ENCODE results near the gene GBE1. TPM values are rescaled to one million over a fixed set of nuclear protein-coding genes. Genes with fewer than 3 reads are reported as not detected.
A peak's percentile ranks its signal among the peaks of the same experiment; 100 is the strongest.
"Not testable (repeated sequence)": the region's sequence is repeated elsewhere in the genome, so short reads cannot be mapped to it uniquely, and the experiment has no call there.

GBE1 gene
- total RNA-seq, 1 donor from 2014 or later, result 56.0 TPM

GRCh38 chr3:81531846-81532245 lies 229.6 kb downstream of the GBE1 start:
- no peak for DNase-seq (ENCODE audit: low read depth in 2 of 2)

DNA sequence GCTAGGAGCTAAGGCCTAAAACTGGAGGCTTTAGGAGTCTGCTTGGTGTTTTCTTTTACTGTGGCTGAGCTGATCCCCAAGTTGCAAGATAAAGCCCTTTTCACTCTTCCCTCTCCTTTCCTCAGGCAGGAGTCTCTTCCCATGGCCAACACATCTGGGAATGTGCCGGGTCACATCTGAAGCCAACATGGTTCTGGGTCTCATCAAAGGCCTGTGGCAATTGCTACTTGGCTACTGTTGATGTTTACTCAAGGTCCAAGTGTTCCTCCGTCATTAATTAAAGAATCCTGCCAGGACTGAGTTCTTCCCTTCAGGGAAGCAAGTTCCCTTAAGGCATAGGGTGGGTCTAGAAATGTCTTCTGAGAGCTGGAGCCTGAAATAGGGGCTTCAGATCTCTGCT lies 230.2 kb downstream of the GBE1 start:
- no peak for DNase-seq (ENCODE audit: low read depth in 2 of 2)

- DNase-seq (ENCODE audit: low read depth in 2 of 2), result peak; percentile 28 to 56
Measured at GRCh38 chr3:81530180-81530939, 231.1 kb downstream of the GBE1 start.

DNA sequence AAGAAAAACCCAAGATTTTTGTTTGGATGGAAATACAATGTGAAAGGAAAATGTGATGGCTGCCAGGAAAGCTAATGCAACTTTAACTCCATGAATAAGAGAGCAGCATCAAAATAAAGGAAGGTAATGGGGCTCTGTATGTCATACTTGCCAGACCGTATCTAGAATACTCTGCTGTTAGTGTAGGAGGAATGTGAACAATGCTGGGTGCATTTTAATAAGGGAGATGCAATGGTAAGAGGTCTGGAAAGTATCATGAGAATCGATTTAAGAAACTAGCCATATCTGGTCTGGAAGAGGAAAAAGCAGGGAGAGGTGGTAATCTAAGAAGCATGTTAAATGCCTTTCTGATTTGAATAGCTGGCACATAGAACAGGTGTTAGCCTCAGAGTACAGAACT lies 239.6 kb downstream of the GBE1 start:
- no peak for DNase-seq (ENCODE audit: low read depth in 2 of 2)

DNA sequence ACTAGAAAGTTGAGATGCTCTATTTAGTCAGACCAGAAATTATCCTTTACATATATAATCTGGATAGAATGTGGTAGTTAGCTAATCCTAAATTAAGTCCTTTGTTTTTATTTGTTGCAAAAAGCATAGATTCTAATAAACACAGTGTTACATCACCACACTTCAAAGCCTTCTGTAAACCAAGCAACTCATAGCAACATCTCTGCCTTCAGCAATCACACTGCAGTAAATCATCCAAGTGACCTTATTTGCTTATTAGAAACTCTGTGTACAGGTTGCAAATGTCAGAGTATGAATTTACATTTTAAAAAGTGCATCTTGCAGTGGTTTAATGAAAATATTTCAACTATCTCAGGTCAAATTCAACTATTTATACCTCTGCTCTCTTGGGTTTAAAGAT lies 242.5 kb downstream of the GBE1 start:
- DNase-seq (ENCODE audit: low read depth in 2 of 2), result no peak

DNA sequence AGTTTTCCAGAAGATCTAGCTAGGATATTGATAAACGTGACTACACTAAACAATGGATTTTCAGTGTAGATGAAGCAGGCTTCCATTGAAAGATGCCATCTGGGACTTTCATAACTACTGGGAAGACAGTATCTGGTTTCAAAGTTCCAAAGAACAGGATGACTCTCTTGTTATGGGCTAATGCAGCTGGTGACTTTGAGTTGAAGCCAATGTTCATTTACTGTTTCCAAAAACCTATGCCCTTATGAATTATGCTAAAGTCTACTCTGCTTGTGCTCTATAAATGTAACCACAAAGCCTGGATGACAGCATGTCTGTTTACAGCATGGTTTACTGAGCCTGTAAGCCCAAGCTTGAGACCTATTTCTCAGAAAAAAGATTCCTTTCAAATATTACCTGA lies 245.4 kb downstream of the GBE1 start:
- DNase-seq (ENCODE audit: low read depth in 2 of 2), result no peak

DNA sequence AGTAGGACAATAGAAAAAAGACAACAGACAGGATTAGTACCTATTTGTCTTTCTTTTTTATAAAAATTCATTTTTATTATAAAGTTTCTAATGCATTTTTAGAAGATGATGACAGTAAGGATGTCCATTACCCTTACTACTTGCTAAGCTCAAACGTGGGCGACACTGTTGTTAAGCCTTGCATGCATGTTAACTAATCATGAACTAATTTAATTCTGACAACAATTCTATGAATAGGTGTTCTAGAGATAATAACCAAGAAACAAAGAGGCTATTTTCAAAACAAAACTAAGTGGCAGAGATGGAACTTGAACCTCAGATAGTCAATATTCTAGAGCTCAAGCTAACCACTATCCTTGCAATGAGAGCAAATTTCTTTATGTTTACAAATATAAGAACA lies 247.9 kb downstream of the GBE1 start:
- DNase-seq (ENCODE audit: low read depth in 2 of 2), result no peak

GRCh38 chr3:81503026-81503425 lies 258.4 kb downstream of the GBE1 start:
- no peak for DNase-seq (ENCODE audit: low read depth in 2 of 2)

GRCh38 chr3:81502236-81502635 lies 259.2 kb downstream of the GBE1 start:
- DNase-seq (ENCODE audit: low read depth in 2 of 2), result no peak

DNA sequence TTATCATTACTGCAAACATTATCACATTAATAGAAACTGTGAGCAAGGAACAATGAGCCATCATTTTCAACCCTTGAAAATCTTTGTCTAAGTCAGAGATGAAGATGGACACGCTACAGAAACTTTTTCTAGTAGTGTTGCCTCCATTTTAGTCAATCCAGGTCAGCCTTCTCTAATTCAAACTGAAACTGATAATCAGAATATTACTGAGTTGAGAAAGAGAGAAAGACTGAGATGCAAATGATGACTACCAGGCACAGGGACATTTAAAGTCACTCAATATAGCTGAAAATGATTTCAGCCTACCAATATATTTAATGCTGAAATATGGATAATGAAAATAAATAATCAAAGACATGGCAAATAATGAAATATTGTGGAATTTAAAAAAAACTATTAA lies 261.4 kb downstream of the GBE1 start:
- no peak for DNase-seq (ENCODE audit: low read depth in 2 of 2)

DNA sequence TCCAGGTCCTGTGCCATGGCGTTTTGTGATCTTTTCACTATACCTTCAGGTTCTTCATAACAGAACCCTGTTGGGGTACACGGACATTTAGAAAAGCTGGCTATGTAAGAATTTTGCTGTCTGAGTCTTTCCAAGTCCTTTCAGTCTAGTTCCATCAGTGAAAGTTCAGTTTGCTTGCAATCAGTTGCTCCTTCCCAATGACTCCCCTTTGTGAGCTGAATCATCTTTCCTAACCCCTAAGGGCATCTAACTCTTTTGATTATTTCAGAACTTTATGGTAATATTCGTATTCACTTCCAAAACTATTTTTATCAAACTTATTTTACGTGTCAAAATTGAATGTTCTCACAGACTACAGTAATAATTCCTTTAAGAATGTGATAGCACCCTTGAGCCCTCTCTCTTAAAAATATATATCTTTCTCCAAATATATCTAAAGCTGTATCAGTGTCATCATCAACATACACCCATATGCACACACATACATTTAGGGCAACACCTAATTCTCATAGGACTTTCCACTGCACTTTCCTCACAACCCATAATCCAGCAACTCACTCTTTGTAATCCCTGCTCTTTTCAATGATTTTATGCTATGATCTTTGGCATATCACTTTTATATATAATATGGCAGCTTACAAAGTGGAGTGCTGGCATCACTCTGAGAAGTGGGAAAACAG lies 263.7 kb downstream of the GBE1 start:
- no peak for DNase-seq (ENCODE audit: low read depth in 2 of 2)

GRCh38 chr3:81496407-81497104 lies 264.9 kb downstream of the GBE1 start:
- DNase-seq (ENCODE audit: low read depth in 2 of 2), result no peak

DNA sequence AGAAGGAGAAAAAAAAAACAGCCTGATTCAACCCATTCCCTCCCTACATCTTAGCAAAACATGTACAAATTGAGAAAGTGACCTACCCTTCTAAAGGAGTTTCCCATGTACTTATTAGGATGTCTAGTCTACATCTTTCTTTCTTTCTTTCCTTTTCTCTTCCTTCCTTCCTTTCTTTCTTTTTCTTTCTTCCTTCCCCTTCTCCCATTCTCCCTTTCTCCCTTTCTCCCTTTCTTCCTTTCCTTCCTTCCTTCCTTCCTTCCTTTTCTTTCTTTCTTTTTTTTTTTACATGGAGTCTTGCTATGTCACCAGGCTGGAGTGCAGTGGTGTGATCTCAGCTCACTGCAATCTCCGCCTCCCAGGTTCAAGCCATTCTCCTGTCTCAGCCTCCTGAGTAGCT lies 269.0 kb downstream of the GBE1 start:
- not testable (repeated sequence) for DNase-seq (ENCODE audit: low read depth in 2 of 2)

DNA sequence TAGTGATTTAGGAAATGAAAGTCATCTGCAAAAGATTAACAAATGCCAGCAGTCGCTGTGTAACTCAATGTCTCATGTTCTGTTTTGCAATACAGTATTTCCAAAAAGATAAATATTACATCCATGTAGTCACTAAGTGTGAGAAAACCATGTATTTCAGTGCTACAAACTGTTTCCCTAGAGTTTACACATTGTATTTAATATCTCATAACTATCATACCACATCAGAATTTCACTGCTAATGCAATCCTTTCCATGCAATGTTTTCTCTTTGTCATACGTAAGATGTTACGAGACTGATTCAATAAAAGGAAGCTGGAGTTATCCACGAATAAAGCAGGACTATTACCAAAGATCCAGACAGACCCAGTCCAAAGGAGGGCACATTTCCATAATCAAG lies 269.4 kb downstream of the GBE1 start:
- DNase-seq (ENCODE audit: low read depth in 2 of 2), result no peak

DNA sequence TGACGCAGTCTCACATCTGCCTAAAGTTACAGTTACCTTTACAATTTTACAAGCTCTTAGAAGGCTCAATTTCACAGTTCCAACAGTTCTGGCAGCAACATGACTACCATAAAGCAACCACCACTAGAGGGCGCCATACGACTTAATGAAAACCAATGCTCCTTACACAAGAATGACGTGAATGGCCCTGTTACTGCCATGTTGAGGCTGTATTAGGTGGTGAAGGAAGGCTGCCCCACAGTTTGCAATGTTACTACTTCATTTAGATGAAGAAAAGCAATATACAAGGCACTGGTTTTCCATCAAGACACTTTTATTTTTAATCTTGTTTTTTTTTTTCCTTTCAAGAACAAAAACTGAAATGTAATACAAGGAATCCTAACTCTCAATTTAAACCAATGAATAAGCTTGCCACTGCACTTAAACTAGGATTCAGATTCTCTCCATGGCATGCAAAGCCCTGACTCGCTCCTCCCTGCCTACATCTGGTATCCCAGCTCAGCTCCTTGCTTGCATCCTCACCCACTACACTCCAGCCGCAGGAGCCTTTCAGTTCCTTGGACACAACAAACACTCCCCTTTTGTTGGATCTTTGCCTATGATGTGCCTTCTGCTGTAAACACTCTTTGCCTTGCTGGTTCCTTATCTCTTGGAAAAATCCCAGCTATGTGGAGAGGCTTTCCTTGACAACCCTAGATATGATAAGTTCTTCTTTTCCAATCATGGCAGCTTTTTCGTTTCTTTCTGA lies 270.7 kb downstream of the GBE1 start:
- peak; percentile 87 to 91 for DNase-seq (ENCODE audit: low read depth in 2 of 2)

GRCh38 chr3:81485444-81485865 lies 276.0 kb downstream of the GBE1 start:
- DNase-seq (ENCODE audit: low read depth in 2 of 2), result peak; percentile 54 to 77

DNA sequence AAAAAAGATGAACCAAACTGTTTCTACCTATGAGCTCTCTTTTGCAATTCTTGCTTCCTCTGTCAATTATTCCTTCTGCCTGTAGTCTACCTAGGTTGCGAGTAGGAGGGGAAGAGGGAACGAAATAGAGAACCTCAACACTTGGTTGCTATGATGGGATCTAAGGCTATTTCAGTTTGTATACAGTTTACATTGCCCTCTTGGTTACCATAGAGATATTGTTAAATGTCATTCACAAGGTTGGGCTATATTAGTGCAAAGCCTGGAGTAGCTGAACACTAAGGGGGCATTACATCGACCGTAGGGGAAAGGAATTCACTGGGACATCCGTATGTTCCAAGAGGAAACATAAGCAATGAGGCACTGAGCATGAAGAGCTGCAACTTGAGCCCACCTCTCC lies 276.9 kb downstream of the GBE1 start:
- DNase-seq (ENCODE audit: low read depth in 2 of 2), result no peak

GRCh38 chr3:81483046-81483445 lies 278.4 kb downstream of the GBE1 start:
- DNase-seq (ENCODE audit: low read depth in 2 of 2), result no peak

- DNase-seq (ENCODE audit: low read depth in 2 of 2), result no peak
Measured at GRCh38 chr3:81477740-81478139, 283.7 kb downstream of the GBE1 start.

DNA sequence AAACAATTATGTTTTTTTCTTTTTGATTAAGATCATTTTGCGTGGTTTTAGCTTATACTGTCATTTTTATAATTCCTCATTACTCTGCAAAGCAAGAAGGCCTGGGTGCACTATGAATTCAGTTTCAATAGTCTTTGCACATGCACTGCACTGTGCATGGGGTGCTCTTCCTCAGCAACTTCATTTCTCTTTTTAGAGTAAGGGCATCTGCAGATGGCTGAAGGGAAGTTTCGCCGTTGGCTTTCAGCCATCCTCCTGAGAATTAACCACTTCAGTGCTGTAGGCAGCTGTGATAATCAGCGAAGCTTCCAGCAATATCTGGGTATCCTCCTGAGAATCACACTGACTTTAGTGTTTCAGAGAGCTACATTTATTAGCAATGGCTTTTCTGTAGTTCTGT lies 284.8 kb downstream of the GBE1 start:
- DNase-seq (ENCODE audit: low read depth in 2 of 2), result peak in 1 of 2 donors; percentile 9

- peak; percentile 65 to 70 for DNase-seq (ENCODE audit: low read depth in 2 of 2)
Measured at GRCh38 chr3:81472600-81473362, 288.7 kb downstream of the GBE1 start.

Data from lung microvascular endothelial cell (primary cell).